HepG2 (cell line): ENCODE results near the gene SLC36A1. TPM values are rescaled to one million over a fixed set of nuclear protein-coding genes. Genes with fewer than 3 reads are reported as not detected.

Experiments used
- ATAC-seq: fragments of 200-7000 bp; cut with Tn5 transposase; 3 replicates; pipeline ENCODE4 v1.9.1; 2020; ENCODE audit warnings: mild to moderate bottlenecking, moderate library complexity
- BruUV-seq: library from RNA; stranded (reverse); fragments of 400-500 nt; replicated peaks from 2 replicates; lab custom pipeline; 2021; lab: Mats Ljungman, UMichigan
- CTCF ChIA-PET: fragments of 300-600 bp; formaldehyde crosslinking; extraction: SDS; loops from one replicate; lab custom pipeline; 2021; ENCODE audit warnings: low total read pairs, inconsistent platforms, low intra/inter-chr PET ratio; lab: Yijun Ruan, JAX
- POLR2A ChIA-PET: fragments of 350-600 bp; sonication (Branson Sonifier 250); formaldehyde crosslinking; loops from one replicate; lab custom pipeline; 2020; ENCODE audit warnings: antibody characterized with exemption, inconsistent platforms; lab: Yijun Ruan, JAX
- DNase-seq: peaks from one replicate; pipeline ENCODE4 v3.0.0-alpha.2; 2015; ENCODE audit warnings: low spot score
- FAIRE-seq: peaks from 3 replicates; lab custom pipeline; 2011; peaks lifted over from hg19 to GRCh38; lab: Jason Lieb, UNC
- H2AFZ ChIP-seq: one replicate; pipeline ENCODE4 v1.6.1; 2011; ENCODE audit warnings: low read length, inconsistent platforms
- H3K27ac ChIP-seq: fragments of 300-600 bp; 3 replicates; pipeline ENCODE4 v1.8.0; 2011; ENCODE audit warnings: mixed run types, mild to moderate bottlenecking, mixed read lengths, low read length, inconsistent platforms; ENCODE audit not compliant: insufficient read depth; ENCODE audit errors: extremely low read length
- H3K27me3 ChIP-seq, 2 experiments: fragments of 200-600 bp in 1 of 2; 2 replicates in 1 of 2; 3 replicates in 1 of 2; pipeline versions ENCODE4 v1.6.0 to v1.8.0; 2011; ENCODE audit warnings: low read length in 2 of 2, mild to moderate bottlenecking in 2 of 2, moderate library complexity in 2 of 2, inconsistent platforms in 1 of 2; ENCODE audit not compliant: insufficient read depth in 2 of 2, control insufficient read depth in 1 of 2
- H3K36me3 ChIP-seq, 2 experiments: fragments of 200-600 bp in 1 of 2; replicated peaks in 1 of 2; 2 replicates in 1 of 2; 3 replicates in 1 of 2; pipeline versions ENCODE4 v1.5.1 to v1.8.0; 2011; ENCODE audit warnings: low read length in 2 of 2, inconsistent platforms in 1 of 2; ENCODE audit not compliant: insufficient read depth in 2 of 2, control insufficient read depth in 1 of 2
- H3K4me1 ChIP-seq: 2 replicates; pipeline ENCODE4 v1.5.1; 2012; ENCODE audit warnings: low read length, inconsistent platforms; ENCODE audit not compliant: insufficient read depth
- H3K4me2 ChIP-seq: 2 replicates; pipeline ENCODE4 v1.6.0; 2011; ENCODE audit warnings: low read depth, low read length, inconsistent platforms
- H3K4me3 ChIP-seq, 3 experiments: fragments of 200-600 bp in 1 of 3; sonication (generic), shearing (Covaris generic) in 1 of 3; replicated peaks in 1 of 3; 2 replicates each; pipeline ENCODE4 v1.5.1; 2011 to 2016; ENCODE audit warnings: low read length in 3 of 3, inconsistent platforms in 2 of 3, low read depth in 2 of 3, mild to moderate bottlenecking in 2 of 3, control low read depth in 1 of 3, mixed read lengths in 1 of 3; ENCODE audit not compliant: insufficient read depth in 1 of 3
- H3K79me2 ChIP-seq: one replicate; pipeline ENCODE4 v1.6.1; 2011; ENCODE audit warnings: low read length, inconsistent platforms; ENCODE audit not compliant: insufficient read depth
- H3K9ac ChIP-seq: 2 replicates; pipeline ENCODE4 v1.6.0; 2011; ENCODE audit warnings: mild to moderate bottlenecking, low read depth, low read length, inconsistent platforms; ENCODE audit not compliant: insufficient read depth
- H3K9me3 ChIP-seq: 2 replicates; pipeline ENCODE4 v1.5.1; 2012; ENCODE audit warnings: mild to moderate bottlenecking, low read length
- H4K20me1 ChIP-seq: 2 replicates; pipeline ENCODE4 v1.6.0; 2011; ENCODE audit warnings: inconsistent platforms, mild to moderate bottlenecking, low read length, moderate library complexity; ENCODE audit not compliant: insufficient read depth
- CEBPB ChIP-seq: IDR thresholded peaks from 2 replicates; pipeline ENCODE4 v1.6.1; 2011; ENCODE audit warnings: low read depth, low read length, improper control_type of control experiment, borderline replicate concordance
- FOXK1 ChIP-seq: sonication (generic); formaldehyde crosslinking; IDR thresholded peaks from 2 replicates; pipeline ENCODE4 v1.4.0; 2020; ENCODE audit warnings: low read depth, missing genetic modification reagents, borderline replicate concordance
- MBNL3 ChIP-seq: fragments of 250-450 bp; sonication (Bioruptor Pico); conservative IDR thresholded peaks from 2 replicates; pipeline ENCODE4 v1.8.0; 2022; ENCODE audit warnings: mild to moderate bottlenecking, inconsistent platforms
- REXO4 ChIP-seq: sonication (generic); formaldehyde crosslinking; IDR thresholded peaks from 2 replicates; pipeline ENCODE4 v1.8.0; 2022; ENCODE audit warnings: missing genetic modification reagents, mild to moderate bottlenecking, borderline replicate concordance
- RFXAP ChIP-seq: sonication (generic); formaldehyde crosslinking; IDR thresholded peaks from 2 replicates; pipeline ENCODE4 v1.4.0; 2020; ENCODE audit warnings: missing genetic modification reagents, borderline replicate concordance
- SRY ChIP-seq: sonication (generic); formaldehyde crosslinking; IDR thresholded peaks from 2 replicates; pipeline ENCODE4 v1.8.0; 2022; ENCODE audit warnings: mild to moderate bottlenecking, missing genetic modification reagents
- ZBTB37 ChIP-seq: sonication (generic); formaldehyde crosslinking; IDR thresholded peaks from 2 replicates; pipeline ENCODE4 v1.4.0; 2020; ENCODE audit warnings: mild to moderate bottlenecking, missing genetic modification reagents
- ZBTB7A ChIP-seq: sonication (generic); formaldehyde crosslinking; IDR thresholded peaks from 2 replicates; pipeline ENCODE4 v1.8.0; 2022; ENCODE audit warnings: mild to moderate bottlenecking, missing genetic modification reagents
- ZEB1 ChIP-seq: IDR thresholded peaks from 2 replicates; pipeline ENCODE4 v1.6.1; 2012; ENCODE audit warnings: mild to moderate bottlenecking, low read depth, inconsistent platforms; ENCODE audit not compliant: insufficient replicate concordance
- ZNF460 ChIP-seq: sonication (generic); formaldehyde crosslinking; IDR thresholded peaks from 2 replicates; pipeline ENCODE4 v1.5.1; 2020; ENCODE audit warnings: missing genetic modification reagents, mild to moderate bottlenecking, borderline replicate concordance
- ZNF569 ChIP-seq: sonication (generic); formaldehyde crosslinking; IDR thresholded peaks from 2 replicates; pipeline ENCODE4 v1.5.0; 2020; ENCODE audit warnings: mild to moderate bottlenecking, missing genetic modification reagents, moderate library complexity, borderline replicate concordance
- ZNF619 ChIP-seq: sonication (generic); formaldehyde crosslinking; IDR thresholded peaks from 2 replicates; pipeline ENCODE4 v1.4.0; 2020; ENCODE audit warnings: mild to moderate bottlenecking, missing genetic modification reagents
- ZNF781 ChIP-seq: sonication (generic); formaldehyde crosslinking; IDR thresholded peaks from 2 replicates; pipeline ENCODE4 v1.5.1; 2020; ENCODE audit warnings: borderline replicate concordance, mild to moderate bottlenecking, missing genetic modification reagents; ENCODE audit errors: not compliant biosample characterization
- WGBS: methylation state at CpG from one replicate; pipeline ENCODE4 v1.1.6; 2017; ENCODE audit warnings: low lambda C conversion rate; 5-methylcytosine and 5-hydroxymethylcytosine counted together
- in situ Hi-C: cut with HindIII; loops from 2 replicates; pipeline ENCODE4 v1.10.0; 2017; ENCODE audit warnings: low pct_unique_long_range_greater_than_20kb; ENCODE audit not compliant: extremely low pct_ligation_motif_present
- intact Hi-C: fragments of 100-400 bp; cut with micrococcal nuclease; formaldehyde crosslinking; loops from one replicate; pipeline ENCODE4 v1.10.0; 2022; ENCODE audit not compliant: unreplicated experiment
- polyA plus RNA-seq, 8 experiments: library from polyadenylated mRNA; depleted of rRNA in 3 of 8; stranded (reverse) in 7 of 8; unstranded in 1 of 8; fragments of >200 nt; fragmentation: Illumina TruSeq in 4 of 8; extraction: Trizol in 4 of 8; gene quantifications; 2 replicates each; pipeline versions ENCODE4 v1.2.1 to v1.2.3, GENCODE V29; 2011 to 2016; ENCODE audit warnings: low read depth in 4 of 8, missing spikeins in 1 of 8, mixed read lengths in 1 of 8; ENCODE audit not compliant: insufficient read depth in 1 of 8
- total RNA-seq, 5 experiments: library from RNA; depleted of rRNA; stranded (reverse); fragments of >200 nt; fragmentation: Illumina TruSeq; extraction: Trizol; gene quantifications; 2 replicates each; pipeline ENCODE4 v1.2.3, GENCODE V29; 2016; ENCODE audit warnings: low read depth in 1 of 5
- TF ChIP-seq, protein P1 (sequence below): IDR thresholded peaks from 2 replicates; pipeline ENCODE4 v1.6.1; 2012; ENCODE audit warnings: low read length, improper control_type of control experiment

Gene SLC36A1
- total and polyA plus RNA-seq, 2 of the 13 experiments (the other 11 are each of a cell fraction or from before 2014, with no cell fraction given): 8.0 to 8.9 TPM

DNA sequence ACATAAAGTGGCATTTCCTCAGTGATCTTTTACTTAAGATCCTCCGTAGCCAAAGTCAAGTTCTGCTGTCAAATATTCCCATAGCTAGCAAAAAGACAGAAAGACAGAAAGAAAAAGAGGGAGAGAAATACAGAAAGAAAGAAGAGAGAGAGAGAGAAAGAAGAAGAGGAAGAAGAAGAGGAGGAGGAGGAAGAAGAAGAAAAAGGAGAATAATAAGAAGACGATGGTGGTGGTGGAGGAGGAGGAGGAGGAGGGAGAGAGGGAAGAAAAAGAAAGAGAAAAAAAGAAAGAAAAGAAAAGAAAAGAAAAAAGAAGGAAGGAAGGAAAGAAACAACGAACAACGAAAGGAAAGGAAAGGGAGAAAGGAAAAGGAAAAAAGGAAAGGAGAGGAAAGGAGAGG lies 89.6 kb downstream of the SLC36A1 start:
- CTCF ChIA-PET: no interaction called here

More for the DNA sequence above, 89.6 kb downstream of the SLC36A1 start:
- Histone ChIP-seq H3K9me3 (no peaks in the 10 kb centered on the region), H3K27ac (no peak overlapping the region), H3K27me3 (0 out of 5 replicates have a peak, but pooled peaks cover 0 to 3% of the 10 kb centered on the region in 2 experiments), H4K20me1 (no peaks in the 10 kb centered on the region), H3K36me3 (no peaks in the 10 kb centered on the region), H2AFZ (no peak overlapping the region), H3K79me2 (no peaks in the 10 kb centered on the region), H3K4me2 (no peak overlapping the region), H3K4me1 (no peaks in the 10 kb centered on the region), H3K9ac (no peak overlapping the region), H3K4me3 (no peak overlapping the region)
- 9% methylated on average over 4 of the region's 4 CpGs for WGBS
- BruUV-seq: no TSS peak
- ATAC-seq (no peak), DNase-seq (no peak), FAIRE-seq (no peak)
- POLR2A ChIA-PET: no interaction called here
- TF ChIP-seq CEBPB: no peak
- TF ChIP-seq FOXK1 (CRISPR knock-in tag): no peak
- no peak for TF ChIP-seq RFXAP (CRISPR knock-in tag)
- TF ChIP-seq ZNF569 (CRISPR knock-in tag): no peak
- TF ChIP-seq SRY (CRISPR knock-in tag): no peak
- TF ChIP-seq ZBTB7A (CRISPR knock-in tag): no peak
- no peak for TF ChIP-seq MBNL3 (CRISPR knock-in tag)
- no peak for TF ChIP-seq REXO4
- TF ChIP-seq ZNF619 (CRISPR knock-in tag): no peak
- TF ChIP-seq ZBTB37 (CRISPR knock-in tag): no peak
- no peak for TF ChIP-seq ZEB1
- TF ChIP-seq, protein P1, sequence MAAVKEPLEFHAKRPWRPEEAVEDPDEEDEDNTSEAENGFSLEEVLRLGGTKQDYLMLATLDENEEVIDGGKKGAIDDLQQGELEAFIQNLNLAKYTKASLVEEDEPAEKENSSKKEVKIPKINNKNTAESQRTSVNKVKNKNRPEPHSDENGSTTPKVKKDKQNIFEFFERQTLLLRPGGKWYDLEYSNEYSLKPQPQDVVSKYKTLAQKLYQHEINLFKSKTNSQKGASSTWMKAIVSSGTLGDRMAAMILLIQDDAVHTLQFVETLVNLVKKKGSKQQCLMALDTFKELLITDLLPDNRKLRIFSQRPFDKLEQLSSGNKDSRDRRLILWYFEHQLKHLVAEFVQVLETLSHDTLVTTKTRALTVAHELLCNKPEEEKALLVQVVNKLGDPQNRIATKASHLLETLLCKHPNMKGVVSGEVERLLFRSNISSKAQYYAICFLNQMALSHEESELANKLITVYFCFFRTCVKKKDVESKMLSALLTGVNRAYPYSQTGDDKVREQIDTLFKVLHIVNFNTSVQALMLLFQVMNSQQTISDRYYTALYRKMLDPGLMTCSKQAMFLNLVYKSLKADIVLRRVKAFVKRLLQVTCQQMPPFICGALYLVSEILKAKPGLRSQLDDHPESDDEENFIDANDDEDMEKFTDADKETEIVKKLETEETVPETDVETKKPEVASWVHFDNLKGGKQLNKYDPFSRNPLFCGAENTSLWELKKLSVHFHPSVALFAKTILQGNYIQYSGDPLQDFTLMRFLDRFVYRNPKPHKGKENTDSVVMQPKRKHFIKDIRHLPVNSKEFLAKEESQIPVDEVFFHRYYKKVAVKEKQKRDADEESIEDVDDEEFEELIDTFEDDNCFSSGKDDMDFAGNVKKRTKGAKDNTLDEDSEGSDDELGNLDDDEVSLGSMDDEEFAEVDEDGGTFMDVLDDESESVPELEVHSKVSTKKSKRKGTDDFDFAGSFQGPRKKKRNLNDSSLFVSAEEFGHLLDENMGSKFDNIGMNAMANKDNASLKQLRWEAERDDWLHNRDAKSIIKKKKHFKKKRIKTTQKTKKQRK: no peak
- TF ChIP-seq ZNF460 (CRISPR knock-in tag): no peak
- no peak for TF ChIP-seq ZNF781 (CRISPR knock-in tag)
- intact Hi-C loops: no loop called here
- in situ Hi-C loops: no loop called here
